A673 (cell line): Measurements from ENCODE around the gene ITSN1. TPM values are rescaled to one million over a fixed set of nuclear protein-coding genes. Genes with fewer than 3 reads are reported as not detected.

Experiments used
- BruUV-seq: library from RNA; stranded (reverse); fragments of 400-500 nt; replicated peaks from 2 replicates; lab custom pipeline; 2021; lab: Mats Ljungman, UMichigan
- CTCF ChIA-PET: fragments of 300-600 bp; sonication (Branson Sonifier 250); formaldehyde crosslinking; loops from one replicate; lab custom pipeline; 2022; ENCODE audit warnings: antibody characterized with exemption; lab: Charles Lee
- POLR2A ChIA-PET: fragments of 300-600 bp; sonication (Branson Sonifier 250); formaldehyde crosslinking; loops from one replicate; lab custom pipeline; 2022; ENCODE audit warnings: antibody characterized with exemption; ENCODE audit not compliant: low non-redundant PET; lab: Charles Lee
- DNase-seq: peaks from one replicate; pipeline ENCODE4 v3.0.0-alpha.2; 2015; ENCODE audit warnings: low spot score
- H3K27ac ChIP-seq: fragments of 200-600 bp; sonication (generic); 2 replicates; pipeline ENCODE4 v1.5.1; 2016; ENCODE audit warnings: mixed run types, low read depth, mild to moderate bottlenecking, mixed read lengths, antibody characterized with exemption, low read length; ENCODE audit not compliant: poor library complexity, severe bottlenecking
- H3K27me3 ChIP-seq: fragments of 200-600 bp; sonication (generic); replicated peaks from 2 replicates; pipeline ENCODE4 v1.6.1; 2017; ENCODE audit warnings: mixed run types, low read depth, mild to moderate bottlenecking, mixed read lengths, antibody characterized with exemption, low read length; ENCODE audit not compliant: insufficient read depth, poor library complexity
- H3K36me3 ChIP-seq: fragments of 200-600 bp; sonication (generic); 2 replicates; pipeline ENCODE4 v1.6.1; 2016; ENCODE audit warnings: mixed run types, mild to moderate bottlenecking, mixed read lengths, antibody characterized with exemption, low read length; ENCODE audit not compliant: insufficient read depth, poor library complexity, severe bottlenecking
- H3K4me1 ChIP-seq: fragments of 200-600 bp; sonication (generic); 2 replicates; pipeline ENCODE4 v1.6.1; 2017; ENCODE audit warnings: mixed run types, mild to moderate bottlenecking, mixed read lengths, antibody characterized with exemption, low read length; ENCODE audit not compliant: insufficient read depth, poor library complexity, severe bottlenecking
- H3K4me3 ChIP-seq: fragments of 200-600 bp; sonication (generic); 2 replicates; pipeline ENCODE4 v1.5.1; 2016; ENCODE audit warnings: low read depth, mixed run types, mild to moderate bottlenecking, mixed read lengths, low read length; ENCODE audit not compliant: poor library complexity, severe bottlenecking
- H3K9me3 ChIP-seq: fragments of 200-600 bp; sonication (generic); 2 replicates; pipeline ENCODE4 v1.6.1; 2016; ENCODE audit warnings: mixed run types, low read depth, mild to moderate bottlenecking, mixed read lengths, antibody characterized with exemption, low read length; ENCODE audit not compliant: poor library complexity, severe bottlenecking
- CTCF ChIP-seq: fragments of 300-800, 200-600 bp; sonication (generic); conservative IDR thresholded peaks from 2 replicates; pipeline ENCODE4 v1.5.1; 2017; ENCODE audit warnings: low read depth, mild to moderate bottlenecking, antibody characterized with exemption, low read length, moderate library complexity, mixed read lengths
- EZH2 ChIP-seq: fragments of 200-600 bp; sonication (generic); IDR thresholded peaks from 2 replicates; pipeline ENCODE4 v1.6.1; 2017; ENCODE audit warnings: borderline replicate concordance, low read depth, mild to moderate bottlenecking, mixed read lengths, antibody characterized with exemption, low read length; ENCODE audit not compliant: poor library complexity, severe bottlenecking
- intact Hi-C: fragments of 100-400 bp; cut with micrococcal nuclease; formaldehyde crosslinking; loops from one replicate; pipeline ENCODE4 v1.10.0; 2022; ENCODE audit not compliant: unreplicated experiment
- total RNA-seq: library from RNA; stranded (reverse); gene quantifications from 2 replicates; pipeline ENCODE4 v1.2.3, GENCODE V29; 2021

Gene ITSN1
- total RNA-seq, 1 experiment from 2014 or later: 54.2 TPM

GRCh38 chr21:33655588-33656221, 13.4 kb downstream of the ITSN1 start:
- ChIA-PET CTCF (no interaction called here), POLR2A (no interaction called here)
- peak; percentile 53 for DNase-seq
- Histone ChIP-seq H3K9me3 (peaks cover 4% of the 10 kb centered on the region), H3K36me3 (no peaks in the 10 kb centered on the region), H3K4me1 (peaks cover 13% of the 10 kb centered on the region), H3K4me3 (no peak overlapping the region), H3K27me3 (no peaks in the 10 kb centered on the region), H3K27ac (no peak overlapping the region)
- TF ChIP-seq CTCF: no peak
- TF ChIP-seq EZH2: no peak
- no TSS peak for BruUV-seq
- intact Hi-C loops: no loop called here

DNA sequence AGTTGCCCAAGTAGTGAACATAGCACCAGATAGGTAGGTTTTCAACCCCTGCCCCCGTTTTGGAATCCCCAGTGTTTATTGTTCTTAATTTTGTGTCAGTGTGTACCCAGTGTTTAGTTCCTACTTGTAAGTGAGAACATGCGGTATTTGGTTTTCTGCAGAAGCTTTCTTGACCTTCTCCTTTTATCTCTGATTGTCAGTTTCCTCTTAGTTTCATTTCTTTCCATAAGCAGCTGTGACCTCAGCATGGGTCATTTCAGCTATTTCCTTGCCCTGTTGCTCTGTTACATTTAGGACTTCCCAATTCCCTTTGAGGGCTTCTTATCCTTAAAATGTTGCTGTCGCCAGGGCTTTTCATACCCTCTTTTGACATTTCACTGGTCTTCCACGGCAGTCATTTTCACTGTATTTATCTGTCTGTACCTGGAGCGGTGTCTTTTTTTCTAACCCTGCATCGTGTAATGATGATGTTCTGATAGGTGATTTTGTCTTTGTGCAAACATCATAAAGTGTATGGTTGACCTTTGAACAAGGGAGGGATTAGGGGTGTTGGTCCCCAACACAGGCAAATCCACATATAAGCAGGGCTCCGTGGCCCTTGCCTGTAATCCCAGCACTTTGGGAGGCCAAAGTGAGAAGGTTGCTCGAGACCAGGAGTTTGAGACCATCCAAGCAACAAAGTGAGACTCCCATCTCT, 15.0 kb downstream of the ITSN1 start:
- CTCF ChIA-PET: no interaction called here

GRCh38 chr21:33658919-33659567, 16.7 kb downstream of the ITSN1 start:
- no peaks in the 10 kb centered on the region for H3K36me3 ChIP-seq
- no peak for TF ChIP-seq EZH2
- TF ChIP-seq CTCF: no peak
- CTCF ChIA-PET: no interaction called here
- peaks cover 9% of the 10 kb centered on the region for H3K9me3 ChIP-seq
- BruUV-seq: no TSS peak
- POLR2A ChIA-PET: no interaction called here
- intact Hi-C loops: no loop called here
- H3K4me1 ChIP-seq: peaks cover 13% of the 10 kb centered on the region
- no peak for DNase-seq
- no peak overlapping the region for H3K4me3 ChIP-seq
- H3K27me3 ChIP-seq: no peaks in the 10 kb centered on the region
- H3K27ac ChIP-seq: no peak overlapping the region

More for the DNA sequence above, 15.0 kb downstream of the ITSN1 start:
- POLR2A ChIA-PET: no interaction called here
- BruUV-seq: no TSS peak
- H3K9me3 ChIP-seq: peaks cover 9% of the 10 kb centered on the region
- no peak overlapping the region for H3K27ac ChIP-seq
- no peaks in the 10 kb centered on the region for H3K27me3 ChIP-seq
- intact Hi-C loops: no loop called here
- TF ChIP-seq CTCF (no peak), EZH2 (no peak)
- DNase-seq: no peak
- H3K36me3 ChIP-seq: no peaks in the 10 kb centered on the region
- peaks cover 13% of the 10 kb centered on the region for H3K4me1 ChIP-seq
- no peak overlapping the region for H3K4me3 ChIP-seq
